Ectodermal cell (in vitro differentiated cells): Measurements from ENCODE around the gene CASK.
"Not testable (repeated sequence)": the region's sequence is repeated elsewhere in the genome, so short reads cannot be mapped to it uniquely, and the experiment has no call there.

ENCODE experiments used
- H3K27ac ChIP-seq: 2 replicates; pipeline ENCODE4 v1.7.0; 2013; ENCODE audit warnings: mild to moderate bottlenecking, low read depth, low read length; ENCODE audit not compliant: insufficient read depth, poor library complexity, severe bottlenecking
- H3K27me3 ChIP-seq: 2 replicates; pipeline ENCODE4 v1.7.0; 2013; ENCODE audit warnings: mild to moderate bottlenecking, low read length; ENCODE audit not compliant: insufficient read depth, control insufficient read depth, poor library complexity, severe bottlenecking
- H3K36me3 ChIP-seq: one replicate; pipeline ENCODE4 v1.7.0; 2013; ENCODE audit warnings: low read length; ENCODE audit not compliant: control insufficient read depth, insufficient read depth
- H3K4me1 ChIP-seq: one replicate; pipeline ENCODE4 v1.7.0; 2013; ENCODE audit warnings: low read length; ENCODE audit not compliant: control insufficient read depth, insufficient read depth
- H3K4me3 ChIP-seq: 2 replicates; pipeline ENCODE4 v1.7.0; 2013; ENCODE audit warnings: low read depth, low read length, control low read depth; ENCODE audit not compliant: insufficient read depth
- H3K9me3 ChIP-seq: 2 replicates; pipeline ENCODE4 v1.7.0; 2013; ENCODE audit warnings: mild to moderate bottlenecking, low read length, moderate library complexity; ENCODE audit not compliant: control insufficient read depth
- WGBS, 2 experiments: methylation state at CpG; one replicate each; pipeline ENCODE4 v1.1.7; 2013; ENCODE audit warnings: missing lambda C conversion rate in 2 of 2; 5-methylcytosine and 5-hydroxymethylcytosine counted together

CASK gene

DNA sequence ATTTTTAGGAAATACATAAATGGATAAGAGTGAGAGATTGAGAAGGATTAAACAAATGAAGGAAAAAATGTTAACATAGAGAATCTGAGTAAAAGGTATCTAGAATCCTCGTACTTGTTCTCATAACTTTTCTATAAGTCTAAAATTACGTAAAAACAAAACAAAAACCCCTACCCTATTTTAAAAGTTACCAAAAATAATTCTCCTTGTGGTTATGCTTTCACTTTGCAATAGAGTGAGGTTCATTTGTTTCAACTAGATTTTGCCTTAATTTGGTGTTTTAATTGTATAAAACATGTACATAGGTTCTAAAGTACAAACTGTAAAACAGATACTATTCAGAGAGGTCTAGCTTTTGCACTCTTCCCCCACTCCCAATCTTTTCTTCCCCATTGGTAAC lies 238.4 kb downstream of the CASK start:
- 100% methylated on average over 2 of the region's 2 CpGs; no CpG with 5 or more reads in 1 of the 2 experiments for WGBS, 2 experiments
- Histone ChIP-seq H3K4me3 (no peak overlapping the region), H3K4me1 (no peaks in the 10 kb centered on the region), H3K27ac (no peak overlapping the region), H3K36me3 (no peaks in the 10 kb centered on the region), H3K9me3 (no peaks in the 10 kb centered on the region), H3K27me3 (no peaks in the 10 kb centered on the region)

DNA sequence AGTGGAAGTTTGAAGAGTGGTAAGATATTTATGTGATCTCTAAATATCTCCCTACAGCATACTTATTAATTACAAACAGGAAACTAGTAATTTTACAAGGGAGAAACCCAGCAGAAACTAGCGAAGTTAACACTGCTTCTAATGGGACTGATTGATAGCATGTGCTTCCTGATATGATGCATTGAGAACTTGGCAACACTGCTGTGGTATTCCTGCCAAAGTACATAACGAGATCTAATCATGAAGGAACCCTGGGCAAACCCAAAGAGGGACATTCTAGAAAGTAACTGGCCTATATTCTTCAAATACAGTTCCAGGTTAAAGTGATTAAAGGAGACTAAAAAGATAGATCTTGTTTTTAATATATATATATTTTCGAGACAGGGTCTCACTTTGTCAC lies 239.2 kb downstream of the CASK start:
- H3K9me3 ChIP-seq = no peaks in the 10 kb centered on the region
- 90 to 91% methylated on average over 1 to 3 of the region's 3 CpGs for WGBS, 2 experiments
- H3K36me3 ChIP-seq = no peaks in the 10 kb centered on the region
- no peaks in the 10 kb centered on the region for H3K27me3 ChIP-seq
- no peak overlapping the region for H3K4me3 ChIP-seq
- H3K4me1 ChIP-seq = no peaks in the 10 kb centered on the region
- H3K27ac ChIP-seq = no peak overlapping the region

DNA sequence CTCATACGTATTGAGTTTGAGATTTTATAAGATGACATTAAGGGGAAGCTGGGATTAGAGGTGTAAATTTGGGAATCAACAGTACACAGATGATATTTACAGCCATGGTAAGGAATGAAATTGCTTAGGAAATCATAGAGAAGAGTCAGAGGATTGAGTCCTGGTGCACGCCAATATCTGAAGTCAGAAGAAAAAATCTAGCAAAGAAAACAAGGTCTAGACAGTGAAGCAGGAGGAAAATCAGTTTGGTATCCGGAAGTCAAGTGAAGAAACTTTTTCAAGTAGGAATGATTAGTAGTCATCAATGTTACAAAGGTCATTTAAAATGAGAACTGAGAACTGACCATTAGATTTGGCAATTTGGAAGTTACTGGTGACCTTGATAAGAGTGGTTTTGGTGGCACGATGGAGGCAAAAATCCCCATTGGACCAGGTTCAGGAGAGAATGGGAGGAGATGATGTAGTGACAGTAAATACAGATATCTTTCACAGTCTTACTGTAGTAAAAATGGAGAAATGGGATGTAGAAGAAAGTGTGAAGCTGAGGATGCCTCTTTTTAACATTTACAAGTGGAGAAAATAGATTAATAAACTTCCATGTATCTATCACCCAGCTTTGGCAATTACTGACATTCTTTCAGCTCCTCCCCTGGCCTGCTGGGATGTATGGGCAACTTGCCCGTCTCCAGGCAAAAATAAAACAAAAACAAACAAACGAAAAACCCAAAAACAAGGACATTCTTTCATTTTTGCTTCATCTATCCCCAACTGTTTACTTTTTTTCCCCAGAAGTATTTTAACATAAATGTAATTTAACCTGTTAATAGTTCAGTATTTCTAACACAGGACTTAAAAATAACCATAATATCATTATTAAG lies 245.9 kb downstream of the CASK start:
- H3K4me1 ChIP-seq = no peaks in the 10 kb centered on the region
- WGBS, 2 experiments = 93% methylated on average over 6 of the region's 6 CpGs
- no peak overlapping the region for H3K4me3 ChIP-seq

DNA sequence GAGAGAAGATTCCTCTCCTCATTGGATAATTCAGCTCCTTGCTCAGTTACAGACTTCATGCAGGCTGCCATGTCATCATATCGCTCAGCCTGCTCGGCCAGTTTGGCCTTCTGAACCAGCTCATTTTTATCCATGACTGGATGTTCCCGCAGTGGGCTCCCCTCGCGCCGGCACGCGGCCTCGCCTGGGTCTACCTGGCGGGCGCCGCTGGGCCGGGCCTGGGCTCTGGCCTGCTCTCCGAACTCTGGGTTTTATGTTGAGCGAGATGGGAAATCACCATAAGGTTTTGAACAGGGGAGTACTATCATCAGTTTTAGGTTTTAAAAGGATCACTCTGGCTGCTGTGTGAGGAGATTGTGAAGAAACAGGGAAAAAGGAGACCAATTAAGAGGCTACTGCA lies 247.0 kb downstream of the CASK start:
- not testable (repeated sequence) for H3K27ac ChIP-seq, H3K4me3 ChIP-seq, H3K36me3 ChIP-seq, H3K4me1 ChIP-seq, H3K9me3 ChIP-seq, H3K27me3 ChIP-seq
- 97% methylated on average over 14 to 15 of the region's 15 CpGs for WGBS, 2 experiments

More for the DNA sequence above, 245.9 kb downstream of the CASK start:
- Histone ChIP-seq H3K27ac (no peak overlapping the region), H3K36me3 (no peaks in the 10 kb centered on the region), H3K27me3 (no peaks in the 10 kb centered on the region), H3K9me3 (no peaks in the 10 kb centered on the region)

DNA sequence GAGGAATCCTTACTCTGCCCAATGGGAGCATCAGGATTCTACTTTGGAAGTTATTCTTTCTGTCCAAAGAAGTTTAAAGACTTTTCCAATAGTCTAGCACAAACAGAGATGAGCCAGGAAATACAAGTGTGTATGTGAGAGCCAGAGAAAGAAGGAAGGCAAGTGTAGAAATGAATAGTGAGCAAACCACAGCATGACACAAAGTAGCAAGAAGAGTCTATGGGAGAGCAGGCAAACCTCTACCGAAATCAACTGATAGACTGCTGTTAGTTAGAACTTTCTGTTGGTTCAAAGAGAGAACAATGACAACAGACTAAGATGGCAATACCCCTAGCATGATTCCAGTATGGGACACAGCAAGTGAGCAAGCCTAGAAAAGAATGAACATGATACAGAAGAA lies 250.7 kb downstream of the CASK start:
- H3K27me3 ChIP-seq = no peaks in the 10 kb centered on the region
- H3K36me3 ChIP-seq = no peaks in the 10 kb centered on the region
- H3K4me3 ChIP-seq = no peak overlapping the region
- H3K27ac ChIP-seq = no peak overlapping the region
- peaks cover 3% of the 10 kb centered on the region for H3K4me1 ChIP-seq
- H3K9me3 ChIP-seq = no peaks in the 10 kb centered on the region
- 96 to 100% methylated on average over 1 of the region's 1 CpG for WGBS, 2 experiments

DNA sequence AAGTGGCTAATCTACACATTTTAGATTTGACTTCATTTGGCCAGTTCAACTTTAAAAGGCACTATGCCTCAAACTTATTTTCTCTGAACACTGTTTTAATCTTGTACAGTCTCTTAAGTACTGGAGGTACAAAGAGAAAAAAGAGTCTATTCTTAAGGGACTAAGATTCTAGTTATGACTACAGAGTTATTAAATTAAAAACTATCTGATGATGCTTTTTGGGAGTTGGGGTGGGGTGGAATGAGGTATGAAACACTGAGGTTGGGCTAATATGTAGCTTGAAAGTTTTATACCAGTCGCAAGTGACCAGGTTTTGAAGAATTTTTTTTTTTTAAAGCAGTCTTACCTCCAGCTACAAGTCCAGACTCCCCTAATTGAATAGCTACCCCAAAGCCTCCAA lies 252.3 kb downstream of the CASK start:
- H3K4me3 ChIP-seq = no peak overlapping the region
- H3K27me3 ChIP-seq = no peaks in the 10 kb centered on the region
- 100% methylated on average over 1 of the region's 1 CpG for WGBS, 2 experiments
- H3K9me3 ChIP-seq = no peaks in the 10 kb centered on the region
- no peak overlapping the region for H3K27ac ChIP-seq
- peaks cover 3% of the 10 kb centered on the region for H3K4me1 ChIP-seq
- H3K36me3 ChIP-seq = no peaks in the 10 kb centered on the region

DNA sequence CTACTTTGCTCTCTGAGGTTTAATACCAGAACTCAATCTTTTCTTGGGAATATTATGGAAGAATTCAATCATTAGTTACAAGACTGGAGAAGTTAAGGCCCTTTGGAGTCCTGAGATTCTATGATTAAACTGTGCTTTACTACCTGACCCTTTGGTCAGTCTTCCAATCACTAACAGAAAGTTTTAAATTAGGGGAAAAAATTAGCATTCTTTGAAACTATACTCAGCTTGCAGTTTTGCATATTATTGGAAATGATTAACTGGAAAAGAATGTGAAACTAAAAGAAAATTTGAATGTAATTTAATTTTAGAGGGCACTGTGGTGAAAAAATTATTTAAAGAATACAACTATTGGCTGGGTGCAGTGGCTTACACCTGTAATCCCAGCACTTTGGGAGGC lies 253.2 kb downstream of the CASK start:
- Histone ChIP-seq H3K36me3 (no peaks in the 10 kb centered on the region), H3K27me3 (no peaks in the 10 kb centered on the region), H3K4me1 (peaks cover 3% of the 10 kb centered on the region), H3K27ac (no peak overlapping the region), H3K4me3 (no peak overlapping the region), H3K9me3 (no peaks in the 10 kb centered on the region)

DNA sequence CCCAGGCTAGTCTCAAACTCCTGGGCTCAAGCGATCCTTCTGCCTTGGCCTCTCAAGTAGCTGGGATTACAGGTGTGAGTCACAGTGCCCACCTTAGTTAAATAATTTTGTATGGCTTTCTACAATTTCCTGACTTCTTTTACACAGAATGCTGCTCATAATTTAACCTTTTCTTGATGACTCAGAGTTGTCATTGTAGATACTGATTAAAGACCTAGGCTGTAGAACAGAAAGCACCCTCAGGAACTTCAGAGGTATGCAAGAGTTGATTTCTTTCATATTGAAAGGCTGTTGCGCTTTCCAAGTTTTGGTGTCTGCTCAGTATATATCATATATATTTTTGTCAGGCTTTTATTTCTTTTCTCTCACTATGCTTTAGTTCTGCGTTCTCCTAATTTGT lies 255.7 kb downstream of the CASK start:
- Histone ChIP-seq H3K4me3 (no peak overlapping the region), H3K27ac (no peak overlapping the region), H3K27me3 (no peaks in the 10 kb centered on the region), H3K9me3 (no peaks in the 10 kb centered on the region), H3K4me1 (peaks cover 3% of the 10 kb centered on the region), H3K36me3 (peaks cover 3% of the 10 kb centered on the region)
- 86 to 100% methylated on average over 1 to 2 of the region's 3 CpGs for WGBS, 2 experiments

DNA sequence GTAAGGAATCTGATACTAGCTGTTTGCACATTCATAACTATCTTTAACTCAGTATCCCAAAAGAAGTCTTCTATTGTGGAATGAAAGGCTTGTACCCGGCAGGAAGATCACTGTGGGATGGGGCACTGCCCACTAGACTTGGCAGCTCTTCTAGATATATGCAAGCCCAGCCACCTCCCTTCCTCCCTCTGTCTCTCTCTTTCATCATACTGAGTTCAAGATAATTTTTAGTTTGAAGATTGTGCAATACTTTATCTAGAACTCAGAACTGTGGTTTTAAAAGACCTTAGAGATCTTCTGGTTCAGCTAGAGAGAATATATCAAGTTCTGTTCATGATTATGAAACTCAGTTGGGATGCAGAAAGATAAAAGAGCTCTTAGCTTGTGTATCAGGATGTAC lies 257.1 kb downstream of the CASK start:
- Histone ChIP-seq H3K4me1 (no peaks in the 10 kb centered on the region), H3K27ac (no peak overlapping the region), H3K9me3 (no peaks in the 10 kb centered on the region), H3K36me3 (peaks cover 3% of the 10 kb centered on the region), H3K4me3 (no peak overlapping the region), H3K27me3 (no peaks in the 10 kb centered on the region)
- 100% methylated on average over 1 of the region's 1 CpG; no CpG with 5 or more reads in 1 of the 2 experiments for WGBS, 2 experiments

DNA sequence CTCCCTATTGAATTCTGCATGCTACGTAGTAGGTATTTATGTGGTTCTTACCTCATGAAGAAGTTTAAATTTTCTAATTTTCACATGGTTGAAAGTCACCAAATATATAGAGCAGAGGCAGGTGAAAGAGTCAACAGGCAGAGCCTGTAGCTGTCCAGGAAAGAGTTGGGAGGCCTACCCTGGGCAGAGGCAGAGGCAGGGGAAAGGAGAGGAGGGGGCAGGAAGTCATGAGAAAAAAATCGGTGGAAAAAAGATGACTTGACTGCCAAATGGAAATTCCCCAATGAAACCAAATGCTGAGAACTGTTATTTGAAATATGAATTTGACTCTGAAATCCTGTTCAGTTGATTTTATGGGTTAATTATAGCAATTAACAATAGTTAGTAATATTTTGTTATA lies 257.7 kb downstream of the CASK start:
- Histone ChIP-seq H3K36me3 (peaks cover 3% of the 10 kb centered on the region), H3K27me3 (no peaks in the 10 kb centered on the region), H3K4me1 (no peaks in the 10 kb centered on the region), H3K9me3 (no peaks in the 10 kb centered on the region), H3K4me3 (no peak overlapping the region), H3K27ac (no peak overlapping the region)
- WGBS, 2 experiments = 90 to 100% methylated on average over 1 to 2 of the region's 2 CpGs
